ENCODE results near the gene THAP5.
A peak's percentile ranks its signal among the peaks of the same experiment; 100 is the strongest.

Gene THAP5, protein sequence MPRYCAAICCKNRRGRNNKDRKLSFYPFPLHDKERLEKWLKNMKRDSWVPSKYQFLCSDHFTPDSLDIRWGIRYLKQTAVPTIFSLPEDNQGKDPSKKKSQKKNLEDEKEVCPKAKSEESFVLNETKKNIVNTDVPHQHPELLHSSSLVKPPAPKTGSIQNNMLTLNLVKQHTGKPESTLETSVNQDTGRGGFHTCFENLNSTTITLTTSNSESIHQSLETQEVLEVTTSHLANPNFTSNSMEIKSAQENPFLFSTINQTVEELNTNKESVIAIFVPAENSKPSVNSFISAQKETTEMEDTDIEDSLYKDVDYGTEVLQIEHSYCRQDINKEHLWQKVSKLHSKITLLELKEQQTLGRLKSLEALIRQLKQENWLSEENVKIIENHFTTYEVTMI

DNA sequence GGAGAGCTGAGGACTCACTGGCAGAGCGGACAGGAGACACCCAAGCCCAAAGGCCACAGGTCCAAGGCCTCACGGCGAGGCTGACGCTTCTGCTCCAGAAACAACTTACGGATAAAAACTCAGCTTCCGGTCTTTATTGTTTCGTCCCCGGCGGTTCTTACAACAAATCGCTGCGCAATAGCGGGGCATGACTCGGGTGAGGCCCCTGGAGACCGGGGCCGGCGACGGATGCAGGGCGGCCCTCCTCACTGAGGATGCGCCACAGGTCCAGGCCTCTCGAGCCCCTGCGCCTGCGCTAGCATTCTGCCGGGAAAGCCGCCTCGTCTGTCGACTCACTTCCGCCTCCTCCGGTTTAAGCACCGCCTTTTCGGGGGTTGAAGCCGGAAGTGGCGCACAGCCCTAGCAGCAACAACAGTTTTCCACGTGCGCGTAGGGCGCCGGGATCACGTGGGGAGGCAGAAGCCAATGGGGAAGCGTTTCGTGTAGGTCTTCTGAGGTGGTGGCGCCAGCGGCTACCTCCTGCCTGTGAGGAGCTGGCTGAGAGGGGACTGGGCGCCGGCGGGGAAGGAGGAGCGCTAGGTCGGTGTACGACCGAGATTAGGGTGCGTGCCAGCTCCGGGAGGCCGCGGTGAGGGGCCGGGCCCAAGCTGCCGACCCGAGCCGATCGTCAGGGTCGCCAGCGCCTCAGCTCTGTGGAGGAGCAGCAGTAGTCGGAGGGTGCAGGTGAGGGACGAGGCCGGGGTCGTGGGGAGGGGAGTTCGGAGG, at the start of gene THAP5, which contains the start of gene DNAJB9:
TSS of gene THAP5 (minus strand) at position 326 of the 765 bp plus-strand sequence. CDS start at position 189, 137 bp downstream.
TSS of gene DNAJB9 (plus strand) at position 494 of the 765 bp plus-strand sequence. CDS start 1,853 bp downstream, outside the sequence.
- H3K27me3 Mint-ChIP-seq, result no peaks in the 10 kb centered on the region
- H3K4me1 Mint-ChIP-seq, result peaks cover 64% of the 10 kb centered on the region

GRCh38 chr7:108618056-108618455, 48.5 kb upstream of the THAP5 start:
- H3K27me3 Mint-ChIP-seq, result peaks cover 1% of the 10 kb centered on the region
- no peaks in the 10 kb centered on the region for H3K36me3 Mint-ChIP-seq
- H3K4me1 Mint-ChIP-seq, result no peaks in the 10 kb centered on the region
- H3K9me3 Mint-ChIP-seq, result no peaks in the 10 kb centered on the region
- no peak overlapping the region for H3K4me3 Mint-ChIP-seq
- H3K27ac Mint-ChIP-seq, result no peak overlapping the region

More for the DNA sequence above, at the start of gene THAP5, which contains the start of gene DNAJB9:
- Mint-ChIP-seq H3K27ac (peak within 1 kb of the TSS; percentile 99), H3K4me3 (peak within 1 kb of the TSS; percentile 98), H3K36me3 (peaks cover 20% of the 10 kb centered on the region), H3K9me3 (peaks cover 5% of the 10 kb centered on the region)

DNA sequence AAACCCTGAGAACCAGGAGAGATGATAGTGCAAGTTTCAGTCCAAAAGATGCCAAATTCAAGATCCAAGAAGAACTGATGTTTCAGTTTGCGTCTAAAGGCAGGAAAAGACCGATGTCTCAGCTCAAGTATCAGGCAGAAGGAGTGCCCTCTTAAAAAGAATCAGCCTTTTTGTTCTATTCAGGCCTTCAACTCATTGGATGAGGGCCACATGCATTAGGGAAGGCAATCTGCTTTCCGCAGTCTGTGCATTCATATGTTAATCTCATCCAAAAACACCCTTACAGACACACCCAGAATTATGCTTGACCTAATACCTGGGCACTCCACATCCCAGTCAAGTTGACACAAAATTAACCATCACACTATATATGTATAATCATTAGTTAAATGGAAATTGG, 45.4 kb upstream of the THAP5 start:
- no peaks in the 10 kb centered on the region for H3K9me3 Mint-ChIP-seq

GRCh38 chr7:108613949-108614381, 44.5 kb upstream of the THAP5 start:
- Mint-ChIP-seq H3K36me3 (no peaks in the 10 kb centered on the region), H3K4me1 (no peaks in the 10 kb centered on the region), H3K27ac (no peak overlapping the region), H3K9me3 (no peaks in the 10 kb centered on the region), H3K4me3 (no peak overlapping the region), H3K27me3 (peaks cover 1% of the 10 kb centered on the region)

More for the DNA sequence above, 45.4 kb upstream of the THAP5 start:
- Mint-ChIP-seq H3K4me3 (no peak overlapping the region), H3K36me3 (no peaks in the 10 kb centered on the region), H3K27me3 (peaks cover 1% of the 10 kb centered on the region), H3K27ac (no peak overlapping the region), H3K4me1 (no peaks in the 10 kb centered on the region)

DNA sequence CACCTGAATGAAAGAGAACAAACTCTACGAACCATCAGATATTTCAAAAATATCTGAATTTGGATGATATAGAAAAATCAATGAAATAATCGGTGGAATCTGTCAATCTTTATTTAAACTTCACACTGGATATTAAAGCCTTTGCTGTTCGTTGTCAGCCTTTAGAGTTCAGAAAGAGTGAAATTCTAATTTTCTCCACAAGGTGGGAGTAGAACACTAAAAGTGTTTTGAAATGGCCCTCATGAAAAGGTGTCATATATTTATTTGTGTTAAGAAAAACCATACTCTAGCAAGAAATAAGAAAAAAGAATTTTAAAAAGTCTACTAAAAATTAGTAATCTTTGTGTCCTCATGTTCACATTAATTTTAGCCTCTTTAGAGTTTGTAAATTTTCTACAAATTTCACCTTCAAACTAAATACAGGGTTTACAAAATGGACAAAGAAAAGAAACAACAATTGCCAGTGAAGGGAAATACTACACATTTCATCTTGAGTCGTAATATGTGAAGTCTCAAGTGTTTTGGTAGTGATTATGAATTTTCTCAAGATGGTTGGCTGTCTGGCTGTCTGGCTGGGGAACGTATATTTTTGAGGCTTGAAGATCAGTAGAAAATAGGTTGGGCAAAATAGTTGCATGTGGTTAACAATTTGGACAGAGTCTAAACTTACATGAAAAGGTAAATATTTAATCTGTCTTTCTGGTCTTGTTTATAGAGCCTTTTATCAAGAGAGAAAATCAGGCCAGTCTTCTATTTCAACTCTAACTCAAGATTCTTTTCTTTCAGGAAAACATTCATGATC, 43.8 kb upstream of the THAP5 start:
- Mint-ChIP-seq H3K9me3 (no peaks in the 10 kb centered on the region), H3K4me3 (no peak overlapping the region), H3K27me3 (peaks cover 1% of the 10 kb centered on the region), H3K36me3 (no peaks in the 10 kb centered on the region), H3K4me1 (no peaks in the 10 kb centered on the region), H3K27ac (no peak overlapping the region)

- H3K27me3 Mint-ChIP-seq, result no peaks in the 10 kb centered on the region
- no peaks in the 10 kb centered on the region for H3K4me1 Mint-ChIP-seq
- no peaks in the 10 kb centered on the region for H3K36me3 Mint-ChIP-seq
- no peak overlapping the region for H3K27ac Mint-ChIP-seq
- H3K9me3 Mint-ChIP-seq, result no peaks in the 10 kb centered on the region
- no peak overlapping the region for H3K4me3 Mint-ChIP-seq
Measured at GRCh38 chr7:108611268-108611667, 41.8 kb upstream of the THAP5 start.

- no peaks in the 10 kb centered on the region for H3K9me3 Mint-ChIP-seq
- no peak overlapping the region for H3K27ac Mint-ChIP-seq
- H3K36me3 Mint-ChIP-seq, result no peaks in the 10 kb centered on the region
- H3K4me3 Mint-ChIP-seq, result no peak overlapping the region
- no peaks in the 10 kb centered on the region for H3K27me3 Mint-ChIP-seq
- H3K4me1 Mint-ChIP-seq, result no peaks in the 10 kb centered on the region
Measured at GRCh38 chr7:108609643-108610042, 40.1 kb upstream of the THAP5 start.

GRCh38 chr7:108605559-108606201, 36.2 kb upstream of the THAP5 start:
- no peaks in the 10 kb centered on the region for H3K27me3 Mint-ChIP-seq
- H3K27ac Mint-ChIP-seq, result no peak overlapping the region
- H3K9me3 Mint-ChIP-seq, result no peaks in the 10 kb centered on the region
- H3K36me3 Mint-ChIP-seq, result no peaks in the 10 kb centered on the region
- no peaks in the 10 kb centered on the region for H3K4me1 Mint-ChIP-seq
- H3K4me3 Mint-ChIP-seq, result no peak overlapping the region

DNA sequence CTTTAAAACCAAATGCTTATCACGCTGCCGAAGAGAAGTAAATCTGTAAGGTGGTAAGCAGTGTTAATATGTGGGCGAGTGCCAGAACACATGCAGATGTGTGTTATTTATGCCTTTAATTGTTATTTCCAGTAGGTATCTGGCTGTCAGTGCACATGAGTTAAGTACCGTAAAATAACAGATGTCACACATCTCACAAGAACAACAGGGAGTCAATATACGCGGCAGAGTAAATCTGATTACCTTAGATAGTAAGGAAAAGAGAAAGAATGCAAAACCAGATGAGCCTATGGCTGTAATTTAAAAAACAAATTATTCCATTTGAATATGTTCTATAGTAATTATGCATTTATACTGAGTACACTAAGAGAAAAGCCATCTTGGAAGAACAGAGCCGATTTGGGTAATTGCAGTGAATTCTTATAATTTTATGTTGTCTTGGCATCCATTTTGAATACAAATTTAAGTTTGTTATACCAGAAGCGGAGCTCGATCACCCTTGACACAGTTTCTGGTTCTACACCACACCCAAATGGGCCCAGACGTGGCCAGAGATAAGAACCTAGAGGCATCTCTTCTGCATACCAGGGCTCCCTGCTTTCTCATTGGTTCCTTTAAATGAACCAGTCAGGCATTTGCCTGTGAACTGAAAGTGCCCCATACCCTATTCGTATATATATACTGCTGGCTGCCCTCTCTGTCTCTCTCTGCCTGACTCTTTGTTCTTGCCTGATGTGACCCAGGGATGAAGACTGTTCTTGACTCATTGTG, 35.0 kb upstream of the THAP5 start:
- no peaks in the 10 kb centered on the region for H3K9me3 Mint-ChIP-seq
- no peaks in the 10 kb centered on the region for H3K36me3 Mint-ChIP-seq

DNA sequence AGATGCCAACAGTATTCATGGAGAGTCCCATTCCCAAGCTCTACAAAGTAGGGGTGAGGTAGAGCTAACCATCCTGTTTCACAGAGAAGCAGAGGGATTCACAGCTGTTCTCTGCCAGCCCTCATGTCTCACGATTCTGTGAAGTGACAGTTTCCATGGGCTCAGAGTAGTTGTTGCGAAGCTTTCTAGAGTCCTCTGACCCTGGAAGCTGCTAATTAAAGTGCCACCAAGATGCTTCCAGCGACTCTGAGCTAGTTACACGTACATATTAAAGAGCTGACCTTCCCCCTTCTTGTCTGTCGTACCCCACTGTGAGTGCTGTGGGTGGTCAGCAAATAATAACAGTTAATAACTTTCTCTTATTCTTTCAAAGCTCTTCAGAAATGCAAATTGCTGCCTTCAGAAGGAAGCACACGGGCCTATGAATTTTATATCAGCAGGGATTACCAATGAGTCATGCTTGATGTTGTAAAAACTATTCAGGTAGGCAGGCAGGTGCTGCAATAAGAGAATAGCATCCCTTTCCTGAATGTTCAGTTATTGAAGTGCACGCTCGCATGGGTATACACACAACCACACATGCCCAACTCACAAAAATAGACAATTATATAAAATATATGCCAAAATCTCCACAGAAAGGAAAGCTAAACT, 34.3 kb upstream of the THAP5 start:
- Mint-ChIP-seq H3K9me3 (no peaks in the 10 kb centered on the region), H3K27me3 (peaks cover 1% of the 10 kb centered on the region), H3K27ac (no peak overlapping the region), H3K4me3 (no peak overlapping the region), H3K4me1 (no peaks in the 10 kb centered on the region), H3K36me3 (no peaks in the 10 kb centered on the region)

More for the DNA sequence above, 35.0 kb upstream of the THAP5 start:
- Mint-ChIP-seq H3K4me1 (no peaks in the 10 kb centered on the region), H3K4me3 (no peak overlapping the region), H3K27me3 (peaks cover 1% of the 10 kb centered on the region), H3K27ac (no peak overlapping the region)

DNA sequence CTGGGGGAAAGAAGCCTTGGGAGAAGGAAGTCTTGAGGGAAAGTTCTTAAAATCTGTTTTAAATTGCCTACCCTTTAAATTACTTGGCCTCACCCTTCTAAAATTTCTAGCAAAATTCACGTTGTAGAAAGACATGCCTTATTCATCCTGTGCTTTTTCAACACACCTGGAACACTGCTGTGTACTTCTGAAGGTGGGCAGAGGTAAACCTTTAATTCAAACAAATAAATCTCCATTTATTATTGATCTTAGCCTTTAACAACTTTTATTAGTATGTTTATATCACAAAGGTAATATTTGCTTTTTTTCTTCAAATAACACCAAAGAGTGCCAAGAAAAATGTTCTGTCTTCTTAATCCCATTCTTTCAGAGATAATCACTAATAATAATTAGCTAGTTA, 30.9 kb upstream of the THAP5 start:
- Mint-ChIP-seq H3K36me3 (no peaks in the 10 kb centered on the region), H3K4me1 (no peaks in the 10 kb centered on the region), H3K27ac (no peak overlapping the region), H3K9me3 (no peaks in the 10 kb centered on the region), H3K27me3 (peaks cover 1% of the 10 kb centered on the region), H3K4me3 (no peak overlapping the region)

DNA sequence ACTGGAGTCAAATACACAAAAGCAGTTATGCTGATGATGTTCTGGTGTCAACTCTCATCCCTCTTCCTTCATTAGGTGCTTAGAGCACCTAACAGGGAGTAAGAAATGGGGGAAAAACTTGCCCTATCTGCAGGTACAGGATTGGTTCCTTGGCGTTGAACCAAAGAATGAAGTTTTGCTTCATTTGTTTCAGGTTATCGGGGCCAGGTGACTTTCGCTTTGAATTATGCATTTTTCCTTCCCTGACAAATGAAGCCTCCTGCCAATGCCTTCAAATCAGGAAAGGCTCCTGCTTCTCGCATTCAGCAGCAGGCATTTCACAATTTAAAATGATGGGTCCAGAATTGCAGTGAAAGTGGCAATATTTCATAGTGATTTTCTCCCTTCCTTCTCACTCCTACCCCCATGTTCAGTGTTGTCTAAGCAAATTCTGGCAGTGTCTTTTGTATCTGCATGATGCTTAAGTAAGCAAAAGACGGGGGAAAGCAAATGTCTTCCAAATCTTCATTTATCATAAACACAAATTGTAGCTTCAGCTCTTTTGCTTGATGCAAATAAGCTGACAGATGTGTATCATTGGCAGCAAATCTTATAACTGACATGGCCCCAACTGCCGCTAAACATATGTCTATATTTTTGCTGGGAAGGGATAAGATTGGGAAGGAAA, 29.5 kb upstream of the THAP5 start:
- Mint-ChIP-seq H3K9me3 (no peaks in the 10 kb centered on the region), H3K36me3 (no peaks in the 10 kb centered on the region), H3K4me3 (no peak overlapping the region)

GRCh38 chr7:108598153-108598552, 28.6 kb upstream of the THAP5 start:
- no peaks in the 10 kb centered on the region for H3K4me1 Mint-ChIP-seq
- H3K27ac Mint-ChIP-seq, result no peak overlapping the region
- H3K36me3 Mint-ChIP-seq, result no peaks in the 10 kb centered on the region
- no peak overlapping the region for H3K4me3 Mint-ChIP-seq
- no peaks in the 10 kb centered on the region for H3K9me3 Mint-ChIP-seq
- H3K27me3 Mint-ChIP-seq, result peaks cover 1% of the 10 kb centered on the region

More for the DNA sequence above, 29.5 kb upstream of the THAP5 start:
- Mint-ChIP-seq H3K27me3 (peaks cover 1% of the 10 kb centered on the region), H3K27ac (no peak overlapping the region), H3K4me1 (no peaks in the 10 kb centered on the region)
